CD14-positive monocyte (primary cell): ENCODE results near the gene TRANK1. TPM values are rescaled to one million over a fixed set of nuclear protein-coding genes. Genes with fewer than 3 reads are reported as not detected.

ENCODE experiments used
- DNase-seq, 3 donors: peaks; one replicate each; pipeline ENCODE4 v3.0.0-alpha.2; 2011 to 2022
- H2AFZ ChIP-seq: 2 replicates; pipeline ENCODE4 v1.6.0; 2012; ENCODE audit warnings: mild to moderate bottlenecking, low read depth, low read length, inconsistent platforms; ENCODE audit not compliant: insufficient read depth, poor library complexity, severe bottlenecking
- H3K27ac ChIP-seq, 2 donors: 1 replicate in 1 of 2; 2 replicates in 1 of 2; pipeline ENCODE4 v1.5.1; 2012 to 2013; ENCODE audit warnings: low read length in 2 of 2, control low read depth in 1 of 2, inconsistent platforms in 1 of 2, low read depth in 1 of 2, mild to moderate bottlenecking in 1 of 2
- H3K27me3 ChIP-seq, 2 donors: one replicate each; pipeline versions ENCODE4 v1.6.0 to v1.6.1; 2011 to 2013; ENCODE audit warnings: low read length in 2 of 2; ENCODE audit not compliant: control insufficient read depth in 2 of 2, insufficient read depth in 2 of 2
- H3K36me3 ChIP-seq, 2 donors: replicated peaks in 1 of 2; 1 replicate in 1 of 2; 2 replicates in 1 of 2; pipeline versions ENCODE4 v1.5.1 to v1.6.1; 2012 to 2013; ENCODE audit warnings: low read length in 2 of 2, control low read depth in 1 of 2, inconsistent platforms in 1 of 2, mild to moderate bottlenecking in 1 of 2; ENCODE audit not compliant: insufficient read depth in 2 of 2, control insufficient read depth in 1 of 2
- H3K4me1 ChIP-seq, 2 donors: 1 replicate in 1 of 2; 2 replicates in 1 of 2; pipeline versions ENCODE4 v1.5.1 to v1.6.1; 2012 to 2013; ENCODE audit warnings: low read length in 2 of 2, control low read depth in 1 of 2, inconsistent platforms in 1 of 2, mild to moderate bottlenecking in 1 of 2, moderate library complexity in 1 of 2; ENCODE audit not compliant: insufficient read depth in 2 of 2, control insufficient read depth in 1 of 2
- H3K4me2 ChIP-seq: replicated peaks from 2 replicates; pipeline ENCODE3; 2012; ENCODE audit warnings: low read length, moderate library complexity, mild to moderate bottlenecking; ENCODE audit not compliant: poor library complexity, severe bottlenecking; ENCODE audit errors: extremely low read depth
- H3K4me3 ChIP-seq, 3 experiments: fragments of 200-600 bp in 1 of 3; sonication (generic) in 1 of 3; replicated peaks in 1 of 3; 1 replicate in 2 of 3; 2 replicates in 1 of 3; pipeline ENCODE4 v1.5.1; 2011 to 2013; ENCODE audit warnings: low read length in 3 of 3, mild to moderate bottlenecking in 3 of 3, control low read depth in 2 of 3, low read depth in 2 of 3, inconsistent platforms in 1 of 3, moderate library complexity in 1 of 3
- H3K79me2 ChIP-seq: 2 replicates; pipeline ENCODE4 v1.6.0; 2012; ENCODE audit warnings: mild to moderate bottlenecking, control low read depth, inconsistent platforms, low read length, moderate library complexity; ENCODE audit not compliant: insufficient read depth
- H3K9ac ChIP-seq: 2 replicates; pipeline ENCODE4 v1.6.0; 2017; ENCODE audit warnings: low read length, mild to moderate bottlenecking; ENCODE audit not compliant: insufficient read depth, poor library complexity, severe bottlenecking
- H3K9me3 ChIP-seq, 2 donors: replicated peaks in 1 of 2; 1 replicate in 1 of 2; 2 replicates in 1 of 2; pipeline versions ENCODE4 v1.5.1 to v1.6.1; 2012 to 2013; ENCODE audit warnings: low read length in 2 of 2, control low read depth in 1 of 2; ENCODE audit not compliant: control insufficient read depth in 1 of 2, insufficient read depth in 1 of 2
- H4K20me1 ChIP-seq: 2 replicates; pipeline ENCODE4 v1.6.0; 2012; ENCODE audit warnings: mild to moderate bottlenecking, low read length, control low read depth, moderate library complexity; ENCODE audit not compliant: insufficient read depth
- H3K27ac Mint-ChIP-seq, 7 donors: one replicate each; pipeline ENCODE4 v1.8.0; 2020; ENCODE audit warnings: mild to moderate bottlenecking in 7 of 7, mixed read lengths in 7 of 7, moderate library complexity in 6 of 7, inconsistent platforms in 2 of 7
- H3K27me3 Mint-ChIP-seq, 3 donors: one replicate each; pipeline ENCODE4 v1.8.0; 2021 to 2022; ENCODE audit warnings: low read depth in 3 of 3, mild to moderate bottlenecking in 3 of 3, mixed read lengths in 3 of 3, moderate library complexity in 3 of 3, inconsistent platforms in 1 of 3
- H3K36me3 Mint-ChIP-seq, 2 donors: one replicate each; pipeline ENCODE4 v1.8.0; 2020; ENCODE audit warnings: mixed read lengths in 2 of 2, inconsistent platforms in 1 of 2, mild to moderate bottlenecking in 1 of 2
- H3K4me1 Mint-ChIP-seq: one replicate; pipeline ENCODE4 v1.8.0; 2020; ENCODE audit warnings: mild to moderate bottlenecking, mixed read lengths
- H3K4me3 Mint-ChIP-seq, 2 donors: one replicate each; pipeline ENCODE4 v1.8.0; 2020; ENCODE audit warnings: mild to moderate bottlenecking in 2 of 2, mixed read lengths in 2 of 2, moderate library complexity in 1 of 2
- H3K9me3 Mint-ChIP-seq, 7 donors: one replicate each; pipeline ENCODE4 v1.8.0; 2020 to 2022; ENCODE audit warnings: mixed read lengths in 7 of 7, mild to moderate bottlenecking in 6 of 7, moderate library complexity in 6 of 7, inconsistent platforms in 2 of 7
- CTCF ChIP-seq: fragments of 200-600 bp; IDR thresholded peaks from one replicate; pipeline ENCODE4 v1.8.0; 2022; ENCODE audit warnings: antibody characterized with exemption, mild to moderate bottlenecking
- WGBS: methylation state at CpG from one replicate; pipeline ENCODE4 v1.1.5; 2013; ENCODE audit warnings: missing lambda C conversion rate; ENCODE audit not compliant: insufficient coverage; 5-methylcytosine and 5-hydroxymethylcytosine counted together
- intact Hi-C, 2 donors: fragments of 100-400 bp; cut with micrococcal nuclease; formaldehyde crosslinking; loops; one replicate each; pipeline versions ENCODE4 v1.15.0 to v1.15.1; 2023
- polyA plus RNA-seq, 3 donors: library from polyadenylated mRNA; depleted of rRNA in 1 of 3; unstranded in 2 of 3; stranded (reverse) in 1 of 3; fragments of 300-500 nt in 2 of 3; fragments of >200 nt in 1 of 3; fragmentation: Illumina TruSeq in 2 of 3; gene quantifications; 1 replicate in 2 of 3; 2 replicates in 1 of 3; pipeline ENCODE4 v1.2.3, GENCODE V29; 2012 to 2021

The TRANK1 gene
- polyA plus RNA-seq, 3 donors = 2.8 to 6.3 (median 5.8) TPM

GRCh38 chr3:36941658-36942057 lies 3.2 kb downstream of the TRANK1 start:
- Histone ChIP-seq H3K4me2 (no peak overlapping the region), H3K4me3 (no peak overlapping the region), H3K36me3 (no peaks in the 10 kb centered on the region), H3K27me3 (no peaks in the 10 kb centered on the region), H3K9ac (no peak overlapping the region), H3K9me3 (no peaks in the 10 kb centered on the region), H3K79me2 (peaks cover 8% of the 10 kb centered on the region), H4K20me1 (peaks cover 22% of the 10 kb centered on the region), H3K27ac (no peak overlapping the region), H2AFZ (no peak overlapping the region), H3K4me1 (peaks cover 11 to 14% of the 10 kb centered on the region in 2 donors)
- DNase-seq = no peak
- Mint-ChIP-seq H3K9me3 (peaks cover 0 to 3% (median under 1%) of the 10 kb centered on the region in 7 donors), H3K36me3 (peaks cover 6 to 12% of the 10 kb centered on the region in 2 donors), H3K27me3 (peaks cover 3 to 4% (median 4%) of the 10 kb centered on the region in 3 donors), H3K4me1 (peaks cover 19% of the 10 kb centered on the region), H3K27ac (peak overlapping the region in 1 of 7 donors; percentile 32), H3K4me3 (no peak overlapping the region)
- TF ChIP-seq CTCF = no peak
- 96% methylated on average over 2 of the region's 3 CpGs for WGBS
- intact Hi-C loops = no loop called here

DNA sequence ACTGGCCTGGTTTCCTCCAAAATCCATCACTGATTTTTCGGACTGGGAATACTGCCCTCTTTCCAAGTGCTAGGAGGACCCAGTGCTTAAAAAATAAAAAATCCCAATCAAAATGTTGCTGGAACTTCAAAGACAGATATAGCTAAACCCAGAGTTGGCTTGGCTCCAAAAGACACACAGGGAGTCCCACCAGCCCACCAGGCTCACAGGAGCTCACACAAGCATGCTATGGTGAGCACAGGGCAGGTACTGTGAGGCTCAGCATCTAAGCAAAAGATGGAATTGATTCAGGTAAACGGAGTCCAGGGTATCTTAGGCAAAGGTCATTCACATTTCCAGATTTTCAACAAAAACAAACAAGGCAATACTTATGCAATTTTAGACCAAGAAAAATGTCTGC lies 3.7 kb downstream of the TRANK1 start:
- Mint-ChIP-seq H3K36me3 (peaks cover 6 to 14% of the 10 kb centered on the region in 2 donors), H3K4me3 (no peak overlapping the region), H3K27ac (no peak overlapping the region), H3K4me1 (peaks cover 19% of the 10 kb centered on the region), H3K27me3 (peaks cover 1 to 4% (median 4%) of the 10 kb centered on the region in 3 donors), H3K9me3 (peaks cover 0 to 3% (median 0%) of the 10 kb centered on the region in 7 donors)
- Histone ChIP-seq H2AFZ (no peak overlapping the region), H3K4me1 (peaks cover 11 to 14% of the 10 kb centered on the region in 2 donors), H4K20me1 (peaks cover 22% of the 10 kb centered on the region), H3K4me2 (no peak overlapping the region), H3K4me3 (no peak overlapping the region), H3K79me2 (peaks cover 8% of the 10 kb centered on the region), H3K9ac (no peak overlapping the region), H3K36me3 (no peaks in the 10 kb centered on the region), H3K27ac (no peak overlapping the region), H3K27me3 (no peaks in the 10 kb centered on the region), H3K9me3 (no peaks in the 10 kb centered on the region)
- no peak for DNase-seq
- intact Hi-C loops = no loop called here
- no CpG with 5 or more reads among the region's 2 CpGs for WGBS
- TF ChIP-seq CTCF = no peak
